NCI-H2081 (cell line): ENCODE data around the gene B2M.
"Not testable (repeated sequence)": the region's sequence is repeated elsewhere in the genome, so short reads cannot be mapped to it uniquely, and the experiment has no call there.

ENCODE experiments used
- DNase-seq, 2 experiments: peaks; one replicate each; lab custom pipeline; 2025; lab: John Stamatoyannopoulos, UW

Gene B2M

DNA sequence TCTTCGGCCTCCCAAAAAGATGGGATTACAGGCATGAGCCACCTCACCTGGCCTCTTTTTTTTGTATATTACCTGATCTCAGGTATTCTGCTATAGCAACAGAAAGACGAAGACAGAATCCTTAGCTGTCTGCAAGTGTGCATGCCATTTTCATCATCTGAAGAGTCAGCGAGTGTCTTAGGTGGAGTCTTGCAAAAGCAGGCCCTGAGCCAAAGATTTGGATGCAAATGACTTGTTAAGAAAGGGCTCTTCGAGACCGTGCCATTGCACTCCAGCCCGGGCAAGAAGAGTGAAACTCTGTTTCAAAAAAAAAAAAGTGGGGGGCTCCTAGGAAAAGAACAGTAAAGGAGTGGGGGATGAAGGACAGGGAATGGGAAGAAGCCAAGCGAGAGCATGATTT is 14.8 kb downstream of the B2M start:
- DNase-seq: no peak

DNA sequence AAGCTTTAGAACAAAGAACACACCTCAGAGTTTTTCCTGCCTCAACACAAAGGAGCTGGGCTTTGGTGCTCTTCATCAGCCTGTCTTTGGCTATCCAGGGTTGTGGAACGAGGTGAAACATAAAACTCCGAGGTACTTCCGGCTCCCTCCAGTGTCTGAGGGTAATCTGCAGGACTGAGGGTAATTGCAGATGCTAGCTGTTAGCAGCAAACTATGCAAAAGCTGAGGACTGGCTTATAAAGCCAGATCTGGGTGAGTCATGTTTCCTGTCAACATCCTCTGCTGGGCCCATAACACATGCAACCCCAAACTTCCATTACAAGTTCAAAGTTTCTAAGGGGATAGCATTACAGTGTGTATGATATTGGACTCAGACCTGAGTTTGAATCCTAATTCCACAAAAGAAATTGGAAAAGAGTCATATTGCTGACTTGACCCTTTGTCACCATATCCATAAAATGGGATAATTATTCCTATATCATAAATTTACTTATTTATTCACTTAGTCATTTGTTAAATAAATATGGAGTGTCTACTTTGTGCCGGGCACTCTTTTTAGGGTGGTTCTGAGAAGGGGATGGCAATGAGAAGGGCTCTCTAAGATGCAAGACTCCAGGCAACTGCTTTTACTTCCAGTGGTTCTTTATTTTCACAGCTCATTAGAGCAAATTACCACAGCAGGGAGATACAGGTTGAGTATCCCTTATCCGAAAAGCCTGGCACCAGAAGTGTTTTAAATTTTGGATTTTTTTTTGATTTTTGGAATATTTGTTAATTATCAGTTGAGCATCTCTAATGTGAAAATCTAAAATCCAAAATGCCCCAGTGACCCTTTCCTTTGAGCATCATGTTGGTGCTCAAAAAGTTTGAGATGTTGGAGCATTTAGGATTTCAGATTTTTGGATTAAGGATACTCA is 15.5 kb downstream of the B2M start:
- peak in 1 of 2 experiments; percentile 20 for DNase-seq

DNA sequence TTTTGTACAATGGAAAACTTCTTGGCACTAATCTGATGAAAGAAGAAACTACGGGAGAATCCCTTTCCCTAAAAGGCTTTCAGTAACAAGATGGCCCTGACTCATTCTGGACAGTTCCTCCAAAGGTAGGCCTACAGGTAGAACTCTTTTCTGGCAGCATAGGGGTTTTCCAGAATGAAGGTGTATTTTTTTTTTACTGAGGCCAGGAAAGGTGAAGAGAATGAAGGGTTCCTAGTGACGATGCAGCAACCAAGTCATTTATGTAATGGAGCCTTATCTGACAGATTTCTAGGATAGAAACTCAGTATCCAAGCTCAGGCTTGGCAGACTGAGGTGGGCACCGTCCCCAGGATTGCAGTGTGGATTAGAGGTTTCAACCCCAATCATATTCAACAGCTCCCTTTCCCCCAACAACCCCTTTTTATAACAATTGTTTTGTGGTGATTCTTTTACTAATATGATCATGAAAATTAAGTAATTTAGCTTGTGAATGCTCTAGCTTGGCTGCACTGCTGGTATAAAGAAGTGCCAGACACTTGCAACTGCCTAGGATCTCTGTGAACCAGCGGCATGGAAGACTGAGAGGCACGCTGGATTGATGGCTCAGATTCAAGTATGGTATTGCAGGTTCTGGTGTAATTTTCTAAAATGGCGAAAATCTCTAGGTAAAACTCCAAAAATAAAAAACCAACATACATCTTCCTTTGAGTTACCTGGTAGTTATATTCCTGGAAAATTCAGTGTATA is 16.3 kb downstream of the B2M start:
- no peak for DNase-seq

DNA sequence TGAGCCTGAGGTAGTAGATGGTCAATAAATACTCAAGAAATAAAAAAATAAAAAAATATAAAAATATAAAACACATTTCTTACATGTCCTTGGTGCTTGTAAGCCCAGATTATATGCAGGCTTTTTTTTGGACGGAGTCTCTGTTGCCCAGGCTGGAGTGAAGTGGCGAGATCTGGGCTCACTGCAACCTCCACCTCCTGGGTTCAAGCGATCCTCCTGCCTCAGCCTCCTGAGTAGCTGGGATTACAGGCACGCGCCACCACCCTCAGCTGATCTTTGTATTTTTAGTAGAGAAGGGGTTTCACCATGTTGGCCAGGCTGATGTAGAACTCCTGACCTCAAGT is 16.9 kb downstream of the B2M start:
- not testable (repeated sequence) for DNase-seq

DNA sequence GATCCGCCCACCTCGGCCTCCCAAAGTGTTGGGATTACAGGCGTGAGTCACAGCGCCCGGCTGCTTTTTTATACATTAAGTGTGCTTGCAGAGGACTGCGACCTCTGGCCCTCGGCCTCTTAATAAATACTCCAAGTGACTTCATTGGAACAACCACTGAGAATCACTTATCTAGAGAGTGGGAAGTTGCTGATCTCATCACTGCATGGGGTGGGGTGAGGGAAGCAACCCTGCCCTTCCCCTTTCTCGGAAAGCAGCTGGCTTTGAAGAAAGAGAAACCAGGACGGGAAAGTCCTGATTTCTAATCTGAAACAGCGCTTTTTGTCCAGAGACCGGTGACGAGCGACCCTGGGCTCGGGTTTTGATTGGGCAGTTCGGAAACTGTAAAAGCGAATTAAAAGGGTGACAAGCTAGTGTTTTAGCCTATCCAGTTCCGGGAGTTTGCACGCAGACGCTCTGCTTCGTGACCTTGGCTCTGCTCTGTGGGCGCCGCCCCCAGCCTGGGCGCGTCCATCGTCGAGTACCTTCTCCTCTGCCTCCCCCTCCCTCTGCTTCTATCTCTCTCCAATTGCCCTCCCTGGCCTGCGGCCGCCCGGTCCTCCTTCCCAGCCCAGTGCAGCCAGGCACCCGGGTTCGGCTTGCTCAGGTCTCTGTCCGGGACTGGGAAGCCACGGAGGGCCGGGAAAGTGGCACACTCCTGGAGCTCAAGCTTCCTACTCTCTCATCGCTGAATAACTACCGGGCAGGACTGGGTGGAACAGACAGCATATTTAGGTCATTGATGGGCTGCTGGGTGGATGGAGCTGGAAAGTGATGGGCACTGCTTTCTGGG is 17.5 kb downstream of the B2M start:
- DNase-seq: peak; percentile 94 to 98

DNA sequence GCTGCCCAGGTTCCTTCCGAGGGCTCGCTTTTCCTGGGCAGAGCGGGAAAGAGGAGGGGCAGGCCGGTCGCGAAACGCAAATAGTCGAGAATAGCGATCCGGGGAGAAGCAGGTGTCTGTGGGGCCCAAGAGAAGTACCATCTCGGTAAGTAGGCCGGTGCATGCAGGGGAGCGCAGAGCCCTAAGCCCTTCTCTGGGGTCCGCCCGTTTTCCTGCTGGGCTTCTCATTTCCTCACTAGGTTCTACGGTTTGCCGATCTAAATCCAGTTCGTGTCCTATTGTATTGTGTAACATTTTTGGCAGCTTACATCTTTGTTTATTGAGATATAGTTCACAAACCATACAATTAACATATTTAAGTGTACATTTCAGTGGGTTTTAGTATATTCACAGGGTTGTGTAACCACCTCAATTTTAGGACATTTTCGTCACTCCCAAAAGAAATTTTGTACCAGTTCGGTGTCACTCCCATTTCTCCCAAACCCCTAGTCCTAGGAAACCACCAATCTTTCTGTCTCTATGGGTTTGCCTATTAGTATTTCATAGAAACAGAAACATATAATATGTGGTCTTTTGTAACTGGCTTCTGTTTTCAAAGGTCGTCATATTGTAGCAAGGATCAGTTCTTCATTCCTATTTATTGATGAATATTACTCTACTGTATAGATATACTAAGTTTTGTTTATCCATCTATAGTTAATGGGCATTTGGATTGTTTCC is 18.3 kb downstream of the B2M start:
- peak; percentile 38 to 65 for DNase-seq

DNA sequence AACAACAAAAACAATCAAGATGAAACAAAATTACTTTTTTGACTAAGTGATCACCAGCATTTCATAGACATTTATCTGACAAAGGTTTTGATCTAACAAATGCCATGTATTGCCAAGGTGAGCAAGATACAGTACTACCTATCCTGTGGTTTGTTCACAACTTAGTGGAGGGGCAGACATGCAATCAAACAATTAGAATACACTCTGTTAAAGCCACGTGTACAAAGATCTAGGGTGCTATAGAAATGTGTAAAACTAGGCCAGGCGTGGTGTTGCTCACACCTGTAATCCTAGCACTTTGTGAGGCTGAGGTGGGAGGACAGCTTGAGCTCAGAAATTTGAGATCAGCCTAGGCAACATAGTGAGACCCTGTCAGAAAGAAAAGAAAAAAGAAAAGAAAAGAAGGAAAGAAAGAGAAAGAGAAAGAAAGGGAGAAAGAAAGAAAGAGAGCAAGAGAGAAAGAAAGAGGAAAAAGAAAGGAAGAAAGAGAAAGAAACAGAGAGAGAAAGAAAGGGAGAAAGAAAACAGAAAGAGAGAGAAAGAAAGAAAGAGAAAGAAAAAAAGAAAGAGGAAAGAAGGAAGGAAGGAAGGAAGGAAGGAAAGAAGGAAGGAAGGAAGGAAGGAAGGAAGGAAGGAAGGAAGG is 23.6 kb downstream of the B2M start:
- DNase-seq: no peak

DNA sequence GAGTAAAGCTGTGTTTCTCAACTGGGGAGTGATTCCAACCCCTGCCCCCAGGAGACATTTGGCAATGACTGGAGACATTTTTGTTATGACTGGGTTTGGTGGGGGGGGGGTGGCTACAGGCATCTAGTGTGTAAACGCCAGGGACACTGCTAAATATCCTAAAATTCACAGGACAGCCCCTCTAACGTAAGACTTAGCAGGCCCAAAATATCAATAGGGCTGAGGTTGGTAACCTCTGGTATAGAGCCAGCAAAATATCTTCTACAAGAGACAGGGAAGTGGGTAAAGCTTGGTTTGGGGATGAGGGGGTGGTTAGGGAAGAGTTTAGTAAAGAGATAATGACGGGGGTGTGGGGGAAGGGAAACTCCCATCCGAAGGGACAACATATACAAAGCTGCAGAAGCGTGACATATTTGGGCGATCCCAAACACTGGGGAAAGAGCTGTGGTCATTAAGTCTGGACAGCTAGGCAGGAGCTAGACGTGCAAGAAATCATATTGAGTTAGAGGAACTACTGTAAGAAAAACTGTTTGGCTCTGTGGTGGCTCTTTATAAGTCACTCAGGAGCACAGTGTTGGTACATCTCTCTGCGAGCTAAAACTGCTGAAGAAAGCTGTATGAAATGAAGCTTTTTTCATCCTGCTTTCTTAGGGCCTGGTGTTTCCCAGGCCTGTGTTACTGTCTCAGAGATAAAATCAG is 24.3 kb downstream of the B2M start:
- DNase-seq: no peak

DNA sequence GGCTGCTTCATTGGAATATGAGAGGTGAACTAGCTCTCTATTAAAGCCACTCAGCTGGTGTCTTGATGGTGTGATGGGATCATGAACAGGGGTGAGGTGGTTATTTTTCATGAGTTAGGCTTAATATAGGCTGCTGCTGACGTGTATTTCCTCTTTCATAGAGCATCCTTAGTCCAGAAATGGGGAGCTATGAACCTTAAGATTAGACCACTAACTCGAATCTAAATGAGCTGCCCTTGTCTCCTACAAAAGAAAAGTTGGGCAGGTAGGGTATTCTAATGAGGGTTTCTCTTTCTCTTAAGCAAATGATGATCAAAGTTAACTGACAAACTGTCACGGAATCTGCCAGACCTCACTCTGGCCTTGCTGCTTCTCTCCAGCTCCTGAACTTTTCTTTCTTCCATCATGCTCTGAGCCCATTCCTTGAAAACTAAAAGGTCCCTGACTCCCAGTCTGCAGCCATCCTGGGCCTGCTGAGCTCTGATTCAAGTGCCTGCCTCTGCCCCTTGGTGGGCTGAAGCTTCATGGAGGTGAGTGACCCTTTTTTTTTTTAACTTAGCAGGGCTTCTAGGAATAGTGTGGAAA is 25.0 kb downstream of the B2M start, which contains the start of gene TRIM69:
Gene TRIM69, plus strand, starts transcription at position 348 of the 585 bp plus-strand sequence. Its CDS starts 177 bp downstream, at position 525.
- no peak for DNase-seq

DNA sequence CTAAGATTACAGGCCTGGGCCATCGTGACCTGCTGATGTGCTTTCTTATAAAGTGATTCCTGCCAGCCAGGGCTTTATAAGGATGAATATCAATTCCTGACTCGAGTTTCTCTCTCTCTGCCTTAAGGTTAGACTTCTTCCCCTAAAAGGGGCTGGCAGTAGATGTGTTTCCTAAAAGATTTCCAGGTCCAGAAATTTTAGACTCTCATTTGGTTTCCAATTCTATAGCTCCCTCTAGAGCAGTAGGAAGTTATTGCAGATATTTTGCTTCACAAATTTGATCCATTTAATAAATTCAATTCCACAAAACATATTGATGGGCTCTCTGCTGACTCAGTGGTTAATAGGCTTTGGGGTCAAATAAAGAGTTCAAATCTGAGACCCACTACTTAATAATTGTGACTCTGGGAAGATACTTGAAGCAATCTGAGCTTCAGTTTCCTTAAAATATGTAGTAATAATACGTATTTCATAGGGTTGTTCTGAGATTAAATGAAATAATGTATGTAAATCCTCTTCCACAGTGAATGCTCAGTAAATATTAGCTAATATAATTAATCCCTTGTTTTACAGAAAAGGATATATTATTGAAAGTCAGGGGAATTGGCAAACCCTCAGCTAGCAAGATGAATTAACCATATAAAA is 27.1 kb downstream of the B2M start:
- peak; percentile 14 to 44 for DNase-seq

DNA sequence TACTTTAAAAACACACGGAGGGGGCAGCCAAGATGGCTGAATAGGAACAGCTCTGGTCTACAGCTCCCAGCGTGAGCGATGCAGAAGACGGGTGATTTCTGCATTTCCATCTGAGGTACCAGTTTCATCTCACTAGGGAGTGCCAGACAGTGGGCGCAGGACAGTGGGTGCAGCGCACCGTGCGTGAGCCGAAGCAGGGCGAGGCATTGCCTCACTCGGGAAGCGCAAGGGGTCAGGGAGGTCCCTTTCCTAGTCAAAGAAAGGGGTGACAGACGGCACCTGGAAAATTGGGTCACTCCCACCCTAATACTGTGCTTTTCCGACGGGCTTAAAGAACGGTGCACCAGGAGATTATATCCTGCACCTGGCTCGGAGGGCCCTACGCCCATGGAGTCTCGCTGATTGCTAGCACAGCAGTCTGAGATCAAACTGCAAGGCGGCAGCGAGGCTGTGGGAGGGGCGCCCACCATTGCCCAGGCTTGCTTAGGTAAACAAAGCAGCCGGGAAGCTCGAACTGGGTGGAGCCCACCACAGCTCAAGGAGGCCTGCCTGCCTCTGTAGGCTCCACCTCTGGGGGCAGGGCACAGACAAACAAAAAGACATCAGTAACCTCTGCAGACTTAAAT is 28.0 kb downstream of the B2M start:
- DNase-seq: not testable (repeated sequence)

DNA sequence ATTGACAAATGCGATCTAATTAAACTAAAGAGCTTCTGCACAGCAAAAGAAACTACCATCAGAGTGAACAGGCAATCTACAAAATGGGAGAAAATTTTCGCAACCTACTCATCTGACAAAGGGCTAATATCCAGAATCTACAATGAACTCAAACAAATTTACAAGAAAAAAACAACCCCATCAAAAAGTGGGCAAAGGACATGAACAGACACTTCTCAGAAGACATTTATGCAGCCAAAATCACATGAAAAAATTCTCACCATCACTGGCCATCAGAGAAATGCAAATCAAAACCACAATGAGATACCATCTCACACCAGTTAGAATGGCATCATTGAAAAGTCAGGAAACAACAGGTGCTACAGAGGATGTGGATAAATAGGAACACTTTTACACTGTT is 32.1 kb downstream of the B2M start:
- not testable (repeated sequence) for DNase-seq

DNA sequence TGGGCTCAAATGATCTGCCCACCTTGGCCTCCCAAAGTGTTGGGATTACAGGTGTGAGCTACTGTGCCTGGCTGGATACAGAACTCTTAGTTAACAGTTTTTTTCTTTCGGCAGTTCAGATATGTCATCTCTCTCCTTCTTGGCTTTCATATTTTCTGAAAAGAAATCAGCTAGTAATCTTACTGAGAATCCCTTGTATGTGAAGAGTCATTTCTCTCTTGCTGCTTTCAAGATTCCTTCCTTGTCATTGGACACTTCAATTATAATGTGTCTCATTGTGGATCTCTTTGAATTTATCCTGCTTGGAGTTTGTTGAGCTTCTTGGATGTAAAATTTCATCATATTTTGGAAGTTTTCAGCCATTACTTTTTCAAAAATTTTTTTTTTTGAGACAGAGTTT is 42.0 kb downstream of the B2M start:
- DNase-seq: no peak

DNA sequence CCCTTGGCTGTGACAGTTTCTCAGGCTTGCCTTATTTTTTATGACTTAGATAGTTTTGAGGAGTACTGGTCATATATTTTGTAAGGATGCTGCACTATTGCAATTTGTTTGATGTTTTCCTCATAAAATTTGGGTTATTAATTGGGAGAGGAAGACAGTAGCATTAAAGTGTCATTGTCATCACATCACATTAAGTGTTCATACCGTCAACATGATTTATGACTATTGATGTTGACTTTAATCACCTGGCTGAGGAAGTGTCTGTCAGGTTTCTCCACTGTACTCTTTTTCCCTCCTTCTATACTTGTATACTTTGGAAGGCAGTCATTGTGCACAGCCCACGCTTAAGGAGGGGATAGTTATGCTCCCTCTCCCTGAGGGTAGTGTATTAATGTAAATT is 51.9 kb downstream of the B2M start:
- DNase-seq: no peak

DNA sequence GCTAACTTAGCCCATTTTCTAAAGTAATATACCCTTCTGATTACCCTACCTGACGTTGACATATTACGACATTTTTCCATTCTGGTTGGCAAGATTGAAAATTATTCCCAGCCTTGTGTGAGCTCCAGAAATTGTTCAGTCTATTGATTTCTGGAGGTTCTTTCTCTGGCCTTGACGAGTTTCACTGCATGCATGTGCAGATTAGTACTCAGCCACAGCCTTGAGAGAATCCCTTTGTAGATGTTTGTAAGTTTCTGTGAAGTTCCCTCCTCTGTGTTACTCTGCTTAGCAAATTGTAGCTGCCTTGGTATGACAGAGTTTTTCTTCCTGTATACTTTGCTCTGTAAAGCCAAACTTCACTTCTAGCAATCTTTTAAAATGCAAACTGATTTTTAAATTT is 52.5 kb downstream of the B2M start:
- DNase-seq: no peak

DNA sequence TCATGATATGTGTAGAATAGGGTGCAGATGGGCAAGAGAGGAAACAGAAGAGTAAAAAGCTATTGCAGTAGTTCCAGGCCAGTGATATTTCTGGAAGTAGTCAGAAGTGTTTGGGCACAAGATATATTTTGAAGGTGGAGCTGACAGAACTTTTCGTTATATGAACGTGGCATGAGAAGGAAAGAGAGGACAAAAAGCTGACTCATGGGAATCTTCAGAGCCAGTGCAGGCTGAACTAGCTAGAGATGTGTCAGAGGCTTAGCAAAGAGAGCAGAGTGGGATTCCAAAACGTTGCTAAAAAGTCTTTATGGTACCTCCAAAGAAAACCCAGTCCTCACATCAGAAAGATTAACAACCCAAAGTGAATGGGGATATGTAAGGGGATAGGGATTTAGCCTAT is 53.7 kb downstream of the B2M start:
- DNase-seq: no peak
